ENCODE results near the gene TMEM244.

TMEM244 gene

GRCh38 chr6:129902681-129903080, 41.6 kb upstream of the TMEM244 start:
- no peak for DNase-seq
- intact Hi-C loops (cut with DNase I; ENCODE audit: low total_unique reads): no loop called here
- Histone ChIP-seq H3K27me3 (no peaks in the 10 kb centered on the region), H3K4me1 (no peaks in the 10 kb centered on the region), H3K27ac (no peak overlapping the region), H3K9me3 (no peaks in the 10 kb centered on the region), H3K36me3 (no peaks in the 10 kb centered on the region), H3K4me3 (no peak overlapping the region)
- no peak for TF ChIP-seq CTCF (IDR thresholded peaks at IDR 0.05)

- no peak for TF ChIP-seq CTCF (IDR thresholded peaks at IDR 0.05)
- DNase-seq: no peak
- Histone ChIP-seq H3K4me3 (no peak overlapping the region), H3K36me3 (no peaks in the 10 kb centered on the region), H3K4me1 (no peaks in the 10 kb centered on the region), H3K27me3 (no peaks in the 10 kb centered on the region), H3K9me3 (no peaks in the 10 kb centered on the region), H3K27ac (no peak overlapping the region)
- intact Hi-C loops (cut with DNase I; ENCODE audit: low total_unique reads): no loop called here
These were observed 40.8 kb upstream of the TMEM244 start for GRCh38 chr6:129901910-129902309.

GRCh38 chr6:129895692-129896091, 34.6 kb upstream of the TMEM244 start:
- Histone ChIP-seq H3K9me3 (no peaks in the 10 kb centered on the region), H3K4me3 (no peak overlapping the region), H3K4me1 (no peaks in the 10 kb centered on the region), H3K27me3 (no peaks in the 10 kb centered on the region), H3K36me3 (no peaks in the 10 kb centered on the region), H3K27ac (no peak overlapping the region)
- TF ChIP-seq CTCF (IDR thresholded peaks at IDR 0.05): no peak
- no peak for DNase-seq
- intact Hi-C loops (cut with DNase I; ENCODE audit: low total_unique reads): no loop called here

- Histone ChIP-seq H3K9me3 (no peaks in the 10 kb centered on the region), H3K36me3 (no peaks in the 10 kb centered on the region), H3K27me3 (no peaks in the 10 kb centered on the region), H3K4me1 (no peaks in the 10 kb centered on the region), H3K4me3 (no peak overlapping the region), H3K27ac (no peak overlapping the region)
- intact Hi-C loops (cut with DNase I; ENCODE audit: low total_unique reads): no loop called here
- no peak for TF ChIP-seq CTCF (IDR thresholded peaks at IDR 0.05)
- no peak for DNase-seq
These were observed 33.8 kb upstream of the TMEM244 start for GRCh38 chr6:129894921-129895320.

DNA sequence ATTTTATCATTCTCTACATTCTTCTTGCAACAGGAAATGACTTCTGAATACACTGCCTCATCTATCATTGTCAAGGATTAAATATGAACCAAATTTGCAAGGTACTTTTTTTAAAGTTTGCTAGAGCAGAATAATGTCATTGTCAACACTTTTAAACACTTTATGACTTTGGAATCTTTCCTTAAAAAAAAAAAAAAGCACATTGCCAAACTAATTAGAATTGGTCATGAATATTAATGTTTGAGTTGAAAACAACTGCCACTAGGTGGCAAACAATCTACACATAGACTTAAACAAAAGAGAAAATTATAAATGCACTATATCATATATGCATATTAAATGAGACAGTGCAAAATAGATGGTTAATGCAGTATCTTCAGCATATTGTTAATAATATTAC, 32.5 kb upstream of the TMEM244 start:
- Histone ChIP-seq H3K4me1 (no peaks in the 10 kb centered on the region), H3K36me3 (no peaks in the 10 kb centered on the region), H3K27me3 (no peaks in the 10 kb centered on the region), H3K27ac (no peak overlapping the region), H3K9me3 (no peaks in the 10 kb centered on the region), H3K4me3 (no peak overlapping the region)
- DNase-seq: no peak
- intact Hi-C loops (cut with DNase I; ENCODE audit: low total_unique reads): no loop called here
- peak in 1 of 2 experiments; percentile 14 for TF ChIP-seq CTCF (IDR thresholded peaks at IDR 0.05)

- no peaks in the 10 kb centered on the region for H3K27me3 ChIP-seq
- no peak overlapping the region for H3K27ac ChIP-seq
- TF ChIP-seq CTCF (IDR thresholded peaks at IDR 0.05): no peak
- no peak overlapping the region for H3K4me3 ChIP-seq
- no peak for DNase-seq
- no peaks in the 10 kb centered on the region for H3K4me1 ChIP-seq
- H3K9me3 ChIP-seq: no peaks in the 10 kb centered on the region
- no peaks in the 10 kb centered on the region for H3K36me3 ChIP-seq
- intact Hi-C loops (cut with DNase I; ENCODE audit: low total_unique reads): no loop called here
These were observed 29.6 kb upstream of the TMEM244 start for GRCh38 chr6:129890701-129891100.

Measured in tibial artery (tissue), 4 donors.